ENCODE data around the gene LIMS2.

DNA sequence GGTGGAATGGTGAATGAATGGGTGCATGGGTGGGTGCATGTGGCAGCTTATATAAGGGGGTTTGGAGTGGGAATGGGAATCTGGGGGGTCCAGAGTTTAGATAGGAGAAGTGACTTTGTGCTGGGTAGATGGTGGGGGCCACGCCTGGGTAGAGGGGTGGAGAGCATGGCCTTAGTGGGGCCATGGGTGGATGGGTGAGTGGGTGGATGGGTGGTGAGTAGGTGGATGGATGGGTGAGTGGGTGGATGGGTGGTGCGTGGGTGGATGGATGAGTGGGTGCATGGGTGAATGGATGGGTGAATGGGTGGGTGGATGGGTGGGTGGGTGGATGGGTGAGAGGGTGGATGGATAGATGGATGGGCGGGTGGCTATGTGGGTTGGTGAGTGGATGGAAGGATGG lies 86.0 kb downstream of the LIMS2 start:
- TF ChIP-seq, protein P1, sequence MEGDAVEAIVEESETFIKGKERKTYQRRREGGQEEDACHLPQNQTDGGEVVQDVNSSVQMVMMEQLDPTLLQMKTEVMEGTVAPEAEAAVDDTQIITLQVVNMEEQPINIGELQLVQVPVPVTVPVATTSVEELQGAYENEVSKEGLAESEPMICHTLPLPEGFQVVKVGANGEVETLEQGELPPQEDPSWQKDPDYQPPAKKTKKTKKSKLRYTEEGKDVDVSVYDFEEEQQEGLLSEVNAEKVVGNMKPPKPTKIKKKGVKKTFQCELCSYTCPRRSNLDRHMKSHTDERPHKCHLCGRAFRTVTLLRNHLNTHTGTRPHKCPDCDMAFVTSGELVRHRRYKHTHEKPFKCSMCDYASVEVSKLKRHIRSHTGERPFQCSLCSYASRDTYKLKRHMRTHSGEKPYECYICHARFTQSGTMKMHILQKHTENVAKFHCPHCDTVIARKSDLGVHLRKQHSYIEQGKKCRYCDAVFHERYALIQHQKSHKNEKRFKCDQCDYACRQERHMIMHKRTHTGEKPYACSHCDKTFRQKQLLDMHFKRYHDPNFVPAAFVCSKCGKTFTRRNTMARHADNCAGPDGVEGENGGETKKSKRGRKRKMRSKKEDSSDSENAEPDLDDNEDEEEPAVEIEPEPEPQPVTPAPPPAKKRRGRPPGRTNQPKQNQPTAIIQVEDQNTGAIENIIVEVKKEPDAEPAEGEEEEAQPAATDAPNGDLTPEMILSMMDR (IDR thresholded peaks at IDR 0.05), result no peak
- no peak for TF ChIP-seq POLR2A (IDR thresholded peaks at IDR 0.05)

Data from right lobe of liver (tissue), 4 donors.